Right ventricle myocardium inferior (tissue), 1 donor: ENCODE results near the gene OCSTAMP. TPM values are rescaled to one million over a fixed set of nuclear protein-coding genes. Genes with fewer than 3 reads are reported as not detected.

Source experiments
- ATAC-seq: fragments of 200-7000 bp; cut with Tn5 transposase; one replicate; pipeline ENCODE4 v1.9.1; 2020; ENCODE audit warnings: mild to moderate bottlenecking, moderate library complexity
- DNase-seq: peaks from one replicate; pipeline ENCODE4 v3.0.0; 2021; ENCODE audit errors: missing footprints
- intact Hi-C: fragments of 100-400 bp; cut with DNase I; formaldehyde crosslinking; loops from one replicate; pipeline ENCODE4 v1.11.0; 2022
- long read RNA-seq: library from polyadenylated mRNA; unstranded; transcript quantifications from one replicate; pipeline ENCODE4 v2.0.0, GENCODE V29; 2021
- total RNA-seq: library from RNA; stranded (reverse); fragmentation: NEBNext Ultra II Directional; extraction: Animal tissue kit (Norgen Biotek cat#: 25700); gene quantifications from one replicate; pipeline ENCODE4 v1.2.1, GENCODE V29; 2021
- donor health status: DM: no; HTN: yes; CAD: no; lungs with severe emphysema.

Gene OCSTAMP
- not detected for total RNA-seq
- long read RNA-seq, result 0 reads

GRCh38 chr20:46550461-46550860 lies at the start of gene OCSTAMP:
OCSTAMP (minus strand) TSS chr20:46550654; CDS start chr20:46550560, 94 bp downstream.
- intact Hi-C loops, result no loop called here

GRCh38 chr20:46599227-46599987 lies 49.0 kb upstream of the OCSTAMP start:
- DNase-seq (no peak), ATAC-seq (no peak)
- intact Hi-C loops, result no loop called here

More at GRCh38 chr20:46550461-46550860, at the start of gene OCSTAMP:
- DNase-seq, result no peak
- no peak for ATAC-seq

- no peak for DNase-seq
- no peak for ATAC-seq
- intact Hi-C loops, result no loop called here
These were observed 45.5 kb upstream of the OCSTAMP start for GRCh38 chr20:46595933-46596332.

- DNase-seq, result no peak
- intact Hi-C loops, result no loop called here
- ATAC-seq, result no peak
These were observed 44.3 kb upstream of the OCSTAMP start for GRCh38 chr20:46594725-46595124.

GRCh38 chr20:46592580-46593362 lies 42.3 kb upstream of the OCSTAMP start:
- DNase-seq, result no peak
- ATAC-seq, result no peak
- intact Hi-C loops, result no loop called here

- ATAC-seq, result no peak
- intact Hi-C loops, result no loop called here
- DNase-seq, result no peak
These were observed 40.0 kb upstream of the OCSTAMP start for GRCh38 chr20:46590443-46590842.

GRCh38 chr20:46588532-46589511 lies 38.4 kb upstream of the OCSTAMP start:
- ATAC-seq, result no peak
- no peak for DNase-seq
- intact Hi-C loops, result no loop called here

GRCh38 chr20:46587986-46588385 lies 37.5 kb upstream of the OCSTAMP start:
- DNase-seq, result no peak
- intact Hi-C loops, result no loop called here
- ATAC-seq, result no peak

GRCh38 chr20:46586724-46587123 lies 36.3 kb upstream of the OCSTAMP start:
- no peak for ATAC-seq
- intact Hi-C loops, result no loop called here
- no peak for DNase-seq

GRCh38 chr20:46584508-46584907 lies 34.1 kb upstream of the OCSTAMP start:
- ATAC-seq, result no peak
- intact Hi-C loops, result no loop called here
- DNase-seq, result no peak

- ATAC-seq (no peak), DNase-seq (no peak)
- intact Hi-C loops, result no loop called here
These were observed 33.2 kb upstream of the OCSTAMP start for GRCh38 chr20:46583411-46584214.

GRCh38 chr20:46582648-46583047 lies 32.2 kb upstream of the OCSTAMP start:
- DNase-seq, result no peak
- no peak for ATAC-seq
- intact Hi-C loops, result no loop called here

GRCh38 chr20:46581391-46581790 lies 30.9 kb upstream of the OCSTAMP start:
- intact Hi-C loops, result no loop called here
- DNase-seq, result no peak

GRCh38 chr20:46580613-46581205 lies 30.3 kb upstream of the OCSTAMP start:
- intact Hi-C loops, result no loop called here
- DNase-seq (no peak), ATAC-seq (no peak)

More at GRCh38 chr20:46581391-46581790, 30.9 kb upstream of the OCSTAMP start:
- ATAC-seq, result no peak

- intact Hi-C loops, result no loop called here
- ATAC-seq, result no peak
These were observed 28.3 kb upstream of the OCSTAMP start for GRCh38 chr20:46578745-46579144.

GRCh38 chr20:46576774-46577395 lies 26.4 kb upstream of the OCSTAMP start:
- ATAC-seq, result no peak
- DNase-seq, result no peak
- intact Hi-C loops, result no loop called here

More at GRCh38 chr20:46578745-46579144, 28.3 kb upstream of the OCSTAMP start:
- no peak for DNase-seq

GRCh38 chr20:46575937-46576461 lies 25.5 kb upstream of the OCSTAMP start:
- DNase-seq, result no peak
- no peak for ATAC-seq
- intact Hi-C loops, result no loop called here
